ENCODE data around the gene TAF6L. TPM values are rescaled to one million over a fixed set of nuclear protein-coding genes. Genes with fewer than 3 reads are reported as not detected.

Gene TAF6L
- 13.7 and 17.6 TPM in 2 replicates for total RNA-seq

GRCh38 chr11:62771144-62772021, at the start of gene TAF6L:
TSS of gene TAF6L (plus strand) at chr11:62771396. CDS start at chr11:62775784, 4,388 bp downstream.

GRCh38 chr11:62727165-62727871, 43.9 kb upstream of the TAF6L start, which contains the start of gene HNRNPUL2:
TSS of gene HNRNPUL2 (minus strand) at chr11:62727457. CDS start at chr11:62727156, 301 bp downstream.

GRCh38 chr11:62728171-62728988, 42.8 kb upstream of the TAF6L start, which contains the start of gene TTC9C:
TSS of gene TTC9C (plus strand) at chr11:62728486. CDS start at chr11:62728849, 363 bp downstream.

GRCh38 chr11:62753736-62754603, 17.2 kb upstream of the TAF6L start, which contains the start of gene ZBTB3:
TSS of gene ZBTB3 (minus strand) at chr11:62754160. CDS start at chr11:62753664, 496 bp downstream.

DNA sequence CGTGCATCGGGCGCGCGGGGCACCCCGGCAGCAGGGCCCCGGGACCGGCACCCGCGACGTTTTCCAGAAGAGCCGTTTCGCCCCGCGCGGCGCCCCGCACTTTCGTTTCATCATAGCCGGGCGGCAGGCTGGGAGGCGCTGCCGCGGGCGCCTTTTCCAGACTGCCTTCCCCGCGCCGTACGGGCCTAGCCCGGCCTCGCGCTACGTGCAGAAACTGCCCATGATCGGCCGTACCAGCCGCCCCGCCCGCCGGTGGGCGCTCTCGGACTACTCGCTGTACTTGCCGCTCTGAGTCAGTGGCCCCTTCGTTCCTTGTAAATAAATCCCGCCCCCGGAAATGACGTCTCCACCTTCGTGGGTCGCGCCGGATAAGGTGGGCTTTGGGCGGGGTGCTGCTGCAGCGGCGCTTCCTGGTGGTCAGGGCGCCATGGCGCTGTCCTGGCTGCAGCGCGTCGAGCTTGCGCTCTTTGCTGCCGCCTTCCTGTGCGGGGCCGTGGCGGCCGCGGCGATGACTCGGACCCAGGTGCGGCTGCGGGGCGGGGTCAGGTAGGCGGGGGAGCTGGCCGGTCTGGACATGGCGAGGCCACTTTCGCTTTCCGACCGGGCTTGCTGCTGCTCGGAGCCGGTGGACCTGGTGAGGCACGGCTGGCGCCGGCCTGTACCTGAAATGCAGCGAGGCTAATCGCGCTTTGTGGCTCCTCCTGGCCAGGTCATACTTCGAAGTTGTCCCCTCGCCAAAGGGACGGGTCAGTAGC, 16.0 kb downstream of the TAF6L start, which contains the start of gene TMEM179B:
Gene TMEM179B, plus strand, starts transcription at position 398 of the 755 bp plus-strand sequence. Its CDS starts 30 bp downstream, at position 428.

GRCh38 chr11:62791501-62792201, 20.5 kb downstream of the TAF6L start, which contains the start of gene TMEM223:
TSS of gene TMEM223 (minus strand) at chr11:62792006. CDS start at chr11:62791994, 12 bp downstream.

DNA sequence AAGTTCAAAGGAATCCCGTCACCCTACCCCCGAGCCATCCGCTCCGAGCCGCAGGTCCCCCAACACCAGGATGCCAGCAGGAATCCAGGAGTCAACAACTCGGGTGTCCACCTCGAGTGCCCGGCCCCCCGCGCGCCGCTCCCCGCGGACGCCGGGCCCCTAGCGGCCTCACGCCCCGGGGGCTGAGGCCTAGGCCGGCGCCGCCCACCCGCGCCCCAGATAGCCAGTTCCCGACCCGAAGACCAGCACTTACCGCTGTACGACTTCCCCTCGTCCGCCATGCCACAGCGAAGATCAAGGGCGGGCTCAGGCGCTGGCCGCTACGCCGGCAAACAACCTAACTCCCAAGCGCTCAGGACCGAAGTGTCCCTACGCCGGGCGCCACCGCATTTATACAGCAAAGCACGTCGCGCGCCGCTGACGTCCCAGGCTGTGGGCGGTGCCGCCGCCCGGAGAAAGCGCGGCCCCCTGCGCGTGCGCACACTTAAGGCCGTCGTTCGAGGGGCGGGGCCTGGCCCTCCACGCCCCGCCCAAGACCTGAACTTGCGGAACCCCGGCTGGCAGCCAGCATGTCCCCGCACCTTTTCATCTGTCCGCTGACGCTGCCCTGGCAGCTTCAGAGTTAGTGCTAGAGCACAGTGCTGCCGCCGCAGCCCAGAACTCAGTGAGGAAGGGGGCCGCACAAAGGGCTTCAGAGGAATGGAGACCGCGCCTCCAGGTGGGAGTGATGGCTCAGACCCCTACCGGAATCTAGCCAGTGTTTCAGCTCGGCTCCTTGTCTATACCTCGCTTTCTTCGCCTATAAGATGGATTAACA, 34.1 kb downstream of the TAF6L start, which contains the start of gene NXF1:
Gene NXF1, minus strand, starts transcription at position 365 of the 817 bp plus-strand sequence. Its CDS starts 84 bp downstream, at position 281.

GRCh38 chr11:62831520-62832335, 60.5 kb downstream of the TAF6L start, which contains the start of gene STX5:
TSS of gene STX5 (minus strand) at chr11:62832051. CDS start at chr11:62831243, 808 bp downstream.

DNA sequence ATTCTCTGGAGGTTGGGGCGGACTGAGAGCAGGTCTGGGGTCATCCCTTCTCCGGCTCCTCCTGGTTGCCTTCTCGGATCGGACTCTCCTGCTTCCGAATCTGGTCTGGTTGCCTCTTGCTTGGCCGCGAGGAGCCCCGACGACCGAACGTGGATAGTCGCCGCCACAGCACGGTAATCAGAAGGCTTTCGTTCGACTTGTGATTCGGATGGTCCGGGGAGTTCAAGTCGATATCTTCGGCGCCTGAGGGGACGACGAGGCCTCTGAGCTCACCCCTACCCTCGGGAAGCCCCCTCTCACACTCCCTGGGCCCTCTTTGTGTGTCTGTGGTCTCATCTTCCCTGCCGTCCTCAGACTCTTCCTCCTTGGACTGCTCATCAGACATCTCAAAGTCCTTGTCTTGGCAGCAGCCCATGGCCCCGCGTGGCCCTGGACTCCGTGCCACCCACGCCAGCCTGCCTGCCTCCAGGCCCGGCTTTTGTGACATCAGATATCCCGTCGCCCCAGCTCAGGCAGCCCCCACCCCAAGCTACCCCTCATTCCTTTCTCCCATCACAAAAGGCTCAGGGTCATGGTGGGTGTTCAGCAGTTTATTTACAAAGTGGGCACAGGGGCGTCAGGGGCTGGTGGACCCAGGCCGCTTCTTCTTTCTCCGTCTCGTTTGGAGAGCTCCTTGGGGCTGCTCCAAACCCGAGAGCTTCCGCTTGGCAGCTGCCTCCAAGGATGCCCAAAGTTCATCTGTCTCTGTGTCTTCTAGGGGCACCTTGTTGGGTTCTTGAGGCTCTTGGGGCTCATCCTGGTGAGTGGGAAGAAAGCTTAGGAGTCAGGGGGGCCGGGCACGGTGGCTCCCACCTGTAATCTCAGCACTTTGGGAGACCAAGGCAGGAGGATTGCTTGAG, 61.4 kb downstream of the TAF6L start, which contains the start of gene TEX54:
Gene TEX54, minus strand, starts transcription at position 506 of the 899 bp plus-strand sequence.

Other genes with a start within 250 kb of the TAF6L start
- 358 and 476 TPM in 2 replicates for gene AHNAK, start 224.6 kb upstream of the TAF6L start, total RNA-seq
- 2,284 and 3,184 TPM in 2 replicates for gene EEF1G, start 197.5 kb upstream of the TAF6L start, total RNA-seq
- gene TUT1, start 179.9 kb upstream of the TAF6L start, total RNA-seq: 5.0 and 7.9 TPM in 2 replicates
- gene MTA2, start 169.5 kb upstream of the TAF6L start, total RNA-seq: 59.9 and 63.9 TPM in 2 replicates
- 36.8 and 40.0 TPM in 2 replicates for gene EML3, start 158.6 kb upstream of the TAF6L start, total RNA-seq
- gene ROM1, start 158.1 kb upstream of the TAF6L start, total RNA-seq: 21.1 and 28.0 TPM in 2 replicates
- gene B3GAT3, start 149.4 kb upstream of the TAF6L start, total RNA-seq: 35.5 and 50.5 TPM in 2 replicates
- 226 and 265 TPM in 2 replicates for gene GANAB, start 124.8 kb upstream of the TAF6L start, total RNA-seq
- 19.7 and 23.8 TPM in 2 replicates for gene INTS5, start 118.1 kb upstream of the TAF6L start, total RNA-seq
- gene C11orf98, start 106.2 kb upstream of the TAF6L start, total RNA-seq: 24.9 and 34.9 TPM in 2 replicates
- 4.9 and 11.0 TPM in 2 replicates for gene CSKMT, start 106.1 kb upstream of the TAF6L start, total RNA-seq
- gene UQCC3, start 99.7 kb upstream of the TAF6L start, total RNA-seq: 10.3 and 11.5 TPM in 2 replicates
- gene LBHD1, start 99.1 kb upstream of the TAF6L start, total RNA-seq: 2.6 and 4.5 TPM in 2 replicates
- 103 and 276 TPM in 2 replicates for gene UBXN1, start 92.3 kb upstream of the TAF6L start, total RNA-seq
- gene LRRN4CL, start 81.9 kb upstream of the TAF6L start, total RNA-seq: 5.3 and 18.2 TPM in 2 replicates
- gene BSCL2, start 64.0 kb upstream of the TAF6L start, total RNA-seq: 35.5 and 69.3 TPM in 2 replicates
- not detected in 2 replicates for gene GNG3, start 63.7 kb upstream of the TAF6L start, total RNA-seq
- gene HNRNPUL2, start 43.9 kb upstream of the TAF6L start, total RNA-seq: 7.5 and 10.1 TPM in 2 replicates
- 33.3 and 34.9 TPM in 2 replicates for gene TTC9C, start 42.9 kb upstream of the TAF6L start, total RNA-seq
- gene ZBTB3, start 17.2 kb upstream of the TAF6L start, total RNA-seq: 6.1 and 8.3 TPM in 2 replicates
- gene POLR2G, start 9.8 kb upstream of the TAF6L start, total RNA-seq: 77.4 and 86.6 TPM in 2 replicates
- 75.6 and 85.9 TPM in 2 replicates for gene TMEM179B, start 16.0 kb downstream of the TAF6L start, total RNA-seq
- gene TMEM223, start 20.6 kb downstream of the TAF6L start, total RNA-seq: 31.0 and 34.3 TPM in 2 replicates
- 26.2 and 38.2 TPM in 2 replicates for gene NXF1, start 34.0 kb downstream of the TAF6L start, total RNA-seq
- 30.7 and 35.2 TPM in 2 replicates for gene STX5, start 60.7 kb downstream of the TAF6L start, total RNA-seq
- not detected in 2 replicates for gene TEX54, start 61.4 kb downstream of the TAF6L start, total RNA-seq
- gene WDR74, start 68.2 kb downstream of the TAF6L start, total RNA-seq: 40.7 and 56.0 TPM in 2 replicates
- 211 and 250 TPM in 2 replicates for gene SLC3A2, start 109.5 kb downstream of the TAF6L start, total RNA-seq
- gene CHRM1, start 150.0 kb downstream of the TAF6L start, total RNA-seq: not detected in 2 replicates
- gene SLC22A6, start 213.6 kb downstream of the TAF6L start, total RNA-seq: not detected in 2 replicates
- gene SLC22A8, start 244.4 kb downstream of the TAF6L start, total RNA-seq: not detected in 2 replicates

All from pericardium fibroblast (primary cell).